Upper lobe of right lung (tissue), 1 donor: ENCODE measurements around the gene FUT7. TPM values are rescaled to one million over a fixed set of nuclear protein-coding genes. Genes with fewer than 3 reads are reported as not detected.

Experiments used
- ATAC-seq: fragments of 200-7000 bp; cut with Tn5 transposase; one replicate; pipeline ENCODE4 v1.9.1; 2020; ENCODE audit warnings: mild to moderate bottlenecking, moderate library complexity
- DNase-seq: peaks from one replicate; pipeline ENCODE4 v3.0.0-alpha.2; 2020
- H3K27ac ChIP-seq: fragments of 200-600 bp; one replicate; pipeline ENCODE4 v1.8.0; 2022
- H3K27me3 ChIP-seq: fragments of 200-600 bp; one replicate; pipeline ENCODE4 v1.8.0; 2022; ENCODE audit warnings: mild to moderate bottlenecking
- H3K36me3 ChIP-seq: fragments of 200-600 bp; one replicate; pipeline ENCODE4 v1.8.0; 2022
- H3K4me1 ChIP-seq: fragments of 200-600 bp; one replicate; pipeline ENCODE4 v1.8.0; 2022
- H3K4me3 ChIP-seq: fragments of 200-600 bp; one replicate; pipeline ENCODE4 v1.8.0; 2022; ENCODE audit warnings: mild to moderate bottlenecking
- H3K9me3 ChIP-seq: fragments of 200-600 bp; one replicate; pipeline ENCODE4 v1.8.0; 2022
- intact Hi-C: fragments of 100-400 bp; cut with DNase I; formaldehyde crosslinking; loops from one replicate; pipeline ENCODE4 v1.11.0; 2022
- total RNA-seq: library from RNA; stranded (reverse); fragmentation: NEBNext Ultra II Directional; extraction: Animal tissue kit (Norgen Biotek cat#: 25700); gene quantifications from one replicate; pipeline ENCODE4 v1.2.1, GENCODE V29; 2021
- TF ChIP-seq, protein P1 (sequence below): fragments of 200-600 bp; IDR thresholded peaks from one replicate; pipeline ENCODE4 v1.8.0; 2022; ENCODE audit warnings: antibody characterized with exemption
- donor health status: DM: no; HTN: yes; CAD: no; lungs with severe emphysema.

The FUT7 gene
- total RNA-seq, 1 donor from 2014 or later = 0.81 TPM

DNA sequence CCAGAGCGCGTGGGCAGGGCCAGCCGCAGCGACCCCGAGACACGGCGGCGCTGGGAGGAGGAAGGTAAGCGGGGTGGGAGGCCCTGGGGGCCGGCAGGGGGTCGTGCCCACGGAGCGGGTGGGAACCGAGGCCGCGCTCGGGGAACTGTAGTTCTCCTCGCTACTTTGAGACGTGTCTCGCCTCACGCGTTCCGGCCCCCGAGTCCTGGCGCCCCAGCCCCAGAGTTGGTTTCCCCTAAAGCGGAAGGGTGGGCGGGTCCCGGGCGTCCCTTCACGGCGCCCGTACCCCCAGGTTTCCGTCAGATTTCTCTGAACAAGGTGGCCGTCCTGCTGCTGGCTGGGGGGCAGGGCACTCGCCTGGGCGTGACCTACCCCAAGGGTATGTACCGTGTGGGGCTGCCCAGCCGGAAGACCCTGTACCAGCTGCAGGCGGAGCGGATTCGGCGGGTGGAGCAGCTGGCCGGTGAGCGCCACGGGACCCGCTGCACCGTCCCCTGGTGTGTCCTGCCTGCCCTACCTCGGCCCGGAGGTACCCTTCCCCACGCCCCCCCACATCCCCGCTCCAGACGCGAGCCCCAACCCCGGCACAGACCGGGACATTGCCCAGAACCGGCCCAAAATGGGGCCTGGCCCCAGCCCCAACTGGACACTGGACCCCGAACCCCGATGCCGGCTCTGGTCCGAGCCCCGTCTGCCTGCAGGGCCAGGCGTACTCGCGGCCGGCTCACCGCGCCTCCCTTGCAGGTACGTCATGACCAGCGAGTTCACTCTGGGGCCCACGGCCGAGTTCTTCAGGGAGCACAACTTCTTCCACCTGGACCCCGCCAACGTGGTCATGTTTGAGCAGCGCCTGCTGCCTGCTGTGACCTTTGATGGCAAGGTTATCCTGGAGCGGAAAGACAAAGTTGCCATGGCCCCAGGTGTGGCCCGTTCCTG is 46.1 kb upstream of the FUT7 start:
- Histone ChIP-seq H3K9me3 (no peaks in the 10 kb centered on the region), H3K4me1 (peaks cover 14% of the 10 kb centered on the region), H3K27ac (no peak overlapping the region), H3K36me3 (peaks cover 39% of the 10 kb centered on the region), H3K4me3 (peak overlapping the region; percentile 64), H3K27me3 (no peaks in the 10 kb centered on the region)
- intact Hi-C loops = no loop called here
- peak; percentile 78 for DNase-seq
- TF ChIP-seq, protein P1, sequence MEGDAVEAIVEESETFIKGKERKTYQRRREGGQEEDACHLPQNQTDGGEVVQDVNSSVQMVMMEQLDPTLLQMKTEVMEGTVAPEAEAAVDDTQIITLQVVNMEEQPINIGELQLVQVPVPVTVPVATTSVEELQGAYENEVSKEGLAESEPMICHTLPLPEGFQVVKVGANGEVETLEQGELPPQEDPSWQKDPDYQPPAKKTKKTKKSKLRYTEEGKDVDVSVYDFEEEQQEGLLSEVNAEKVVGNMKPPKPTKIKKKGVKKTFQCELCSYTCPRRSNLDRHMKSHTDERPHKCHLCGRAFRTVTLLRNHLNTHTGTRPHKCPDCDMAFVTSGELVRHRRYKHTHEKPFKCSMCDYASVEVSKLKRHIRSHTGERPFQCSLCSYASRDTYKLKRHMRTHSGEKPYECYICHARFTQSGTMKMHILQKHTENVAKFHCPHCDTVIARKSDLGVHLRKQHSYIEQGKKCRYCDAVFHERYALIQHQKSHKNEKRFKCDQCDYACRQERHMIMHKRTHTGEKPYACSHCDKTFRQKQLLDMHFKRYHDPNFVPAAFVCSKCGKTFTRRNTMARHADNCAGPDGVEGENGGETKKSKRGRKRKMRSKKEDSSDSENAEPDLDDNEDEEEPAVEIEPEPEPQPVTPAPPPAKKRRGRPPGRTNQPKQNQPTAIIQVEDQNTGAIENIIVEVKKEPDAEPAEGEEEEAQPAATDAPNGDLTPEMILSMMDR = no peak
- peak; percentile 7 for ATAC-seq

DNA sequence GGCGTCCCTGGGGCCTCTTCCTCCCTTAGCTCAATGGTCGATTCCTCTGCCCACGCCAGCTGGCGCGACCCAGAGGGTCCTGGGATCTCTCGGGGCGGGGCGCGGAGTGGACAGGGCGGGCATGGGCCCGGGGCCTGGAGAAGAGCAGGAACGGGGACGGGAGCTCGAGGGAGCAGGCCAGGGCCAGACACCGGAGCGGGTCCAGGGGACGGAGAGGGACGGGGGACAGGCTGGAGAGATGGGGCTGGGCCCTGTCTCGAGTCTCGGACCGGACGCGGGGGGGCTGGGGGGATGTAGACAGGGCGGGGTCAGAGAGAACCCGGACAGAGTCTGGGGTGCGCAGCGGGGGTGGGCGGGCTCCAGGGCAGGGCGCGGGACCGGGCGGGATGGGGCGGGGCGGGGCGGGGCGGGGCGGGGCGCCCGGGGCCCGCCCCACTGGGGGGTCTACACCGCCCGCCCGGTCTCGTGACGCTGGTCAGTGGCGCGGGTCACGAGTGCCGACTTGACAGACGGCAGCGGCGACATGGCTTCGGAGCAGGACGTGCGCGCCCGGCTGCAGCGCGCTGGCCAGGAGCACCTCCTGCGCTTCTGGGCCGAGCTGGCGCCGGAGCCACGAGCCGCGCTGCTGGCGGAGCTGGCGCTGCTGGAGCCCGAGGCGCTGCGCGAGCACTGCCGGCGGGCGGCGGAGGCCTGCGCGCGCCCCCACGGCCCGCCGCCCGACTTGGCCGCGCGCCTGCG is 45.3 kb upstream of the FUT7 start, which contains the start of gene UAP1L1:
UAP1L1 (plus strand) TSS at position 508 of the 738 bp plus-strand sequence; CDS start at position 524, 16 bp downstream.
- DNase-seq (peak; percentile 93), ATAC-seq (peak; percentile 82)
- H3K36me3 ChIP-seq = peaks cover 30% of the 10 kb centered on the region
- no peaks in the 10 kb centered on the region for H3K27me3 ChIP-seq
- TF ChIP-seq, protein P1 = no peak
- H3K9me3 ChIP-seq = no peaks in the 10 kb centered on the region
- peaks cover 14% of the 10 kb centered on the region for H3K4me1 ChIP-seq
- H3K4me3 ChIP-seq = peak within 1 kb of the TSS; percentile 64
- peak within 1 kb of the TSS; percentile 73 for H3K27ac ChIP-seq
- intact Hi-C loops = no loop called here

DNA sequence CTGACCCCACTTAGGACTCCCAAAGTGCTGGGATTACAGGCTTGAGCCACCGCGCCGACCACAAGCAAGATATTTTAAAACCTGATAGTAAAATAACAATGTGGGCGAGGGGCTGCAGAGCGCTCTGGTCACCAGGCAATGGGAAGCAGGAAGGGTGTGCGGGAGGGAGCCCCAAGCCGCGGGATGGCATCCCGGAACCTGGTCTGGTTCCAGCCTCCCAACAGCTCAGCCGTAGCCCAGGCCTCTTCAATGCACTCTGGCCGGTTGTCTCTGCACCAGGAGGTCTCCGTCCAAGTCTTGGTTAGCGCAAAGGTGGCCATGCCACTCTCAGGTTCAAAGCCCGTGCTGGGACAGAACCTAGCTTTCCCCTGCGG is 44.7 kb upstream of the FUT7 start:
- DNase-seq (no peak), ATAC-seq (no peak)
- peak overlapping the region; percentile 64 for H3K4me3 ChIP-seq
- H3K36me3 ChIP-seq = peaks cover 25% of the 10 kb centered on the region
- intact Hi-C loops = no loop called here
- TF ChIP-seq, protein P1 = no peak
- H3K27ac ChIP-seq = peak overlapping the region; percentile 73
- H3K27me3 ChIP-seq = no peaks in the 10 kb centered on the region
- peaks cover 14% of the 10 kb centered on the region for H3K4me1 ChIP-seq
- no peaks in the 10 kb centered on the region for H3K9me3 ChIP-seq

DNA sequence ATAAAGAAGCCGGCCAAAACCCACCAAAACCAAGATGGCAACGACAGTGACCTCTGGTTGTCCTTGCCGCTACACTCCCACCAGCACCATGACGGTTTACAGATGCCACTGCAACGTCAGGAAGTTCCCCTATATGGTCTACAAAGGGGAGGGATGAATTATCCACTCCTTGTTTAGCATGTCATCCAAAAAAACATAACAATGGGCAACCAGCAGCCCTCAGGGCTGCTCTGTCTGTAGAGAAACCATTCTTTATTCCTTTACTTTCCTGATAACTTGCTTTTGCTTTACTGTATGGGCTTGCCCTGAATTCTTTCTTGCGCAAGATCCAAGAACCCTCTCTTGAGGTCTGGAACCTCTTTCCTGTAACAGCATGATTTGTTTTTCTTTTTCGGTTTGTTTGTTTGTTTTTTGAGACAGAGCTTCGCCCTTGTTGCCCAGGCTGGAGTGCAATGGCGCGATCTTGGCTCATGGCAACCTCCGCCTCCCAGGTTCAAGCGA is 43.4 kb upstream of the FUT7 start:
- TF ChIP-seq, protein P1 = no peak
- DNase-seq (no peak), ATAC-seq (no peak)
- Histone ChIP-seq H3K27ac (no peak overlapping the region), H3K36me3 (peaks cover 13% of the 10 kb centered on the region), H3K4me1 (peaks cover 20% of the 10 kb centered on the region), H3K27me3 (no peaks in the 10 kb centered on the region), H3K4me3 (no peak overlapping the region), H3K9me3 (no peaks in the 10 kb centered on the region)
- intact Hi-C loops = no loop called here

DNA sequence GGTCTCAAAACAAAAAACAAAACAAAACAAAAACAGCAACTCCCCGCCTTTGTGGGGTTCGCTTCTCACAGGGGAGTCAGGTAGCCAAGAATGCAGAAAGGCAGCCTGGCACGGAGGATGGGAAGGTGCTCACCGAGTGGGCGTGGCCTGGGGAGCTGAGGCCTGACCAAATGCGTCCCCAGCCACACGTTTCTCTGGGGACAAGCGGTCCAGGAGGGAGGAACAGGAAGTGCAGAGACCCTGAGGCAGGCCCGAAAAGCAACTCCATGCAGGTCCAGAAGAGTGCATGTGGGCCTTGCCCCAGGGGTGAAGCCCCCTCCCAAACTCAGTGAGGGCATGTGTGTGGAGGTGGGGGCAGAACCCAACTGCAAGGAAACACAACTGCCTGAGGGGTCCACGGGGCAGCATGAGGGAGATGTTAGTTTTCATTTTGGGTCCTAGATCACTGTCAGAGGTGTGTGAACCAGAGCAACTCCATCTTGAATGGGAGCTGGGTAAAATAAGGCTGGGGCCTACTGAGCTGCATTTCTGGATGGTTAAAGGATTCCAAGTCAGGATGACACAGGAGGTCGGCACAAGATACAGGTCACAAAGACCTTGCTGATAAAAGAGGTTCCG is 42.9 kb upstream of the FUT7 start:
- H3K4me1 ChIP-seq = peaks cover 20% of the 10 kb centered on the region
- ATAC-seq (no peak), DNase-seq (no peak)
- H3K4me3 ChIP-seq = no peak overlapping the region
- H3K9me3 ChIP-seq = no peaks in the 10 kb centered on the region
- H3K27ac ChIP-seq = no peak overlapping the region
- no peaks in the 10 kb centered on the region for H3K27me3 ChIP-seq
- intact Hi-C loops = no loop called here
- TF ChIP-seq, protein P1 = no peak
- peaks cover 7% of the 10 kb centered on the region for H3K36me3 ChIP-seq
